Measurements from ENCODE around the gene VCAM1.
"Not testable (repeated sequence)": the region's sequence is repeated elsewhere in the genome, so short reads cannot be mapped to it uniquely, and the experiment has no call there.

Gene VCAM1

DNA sequence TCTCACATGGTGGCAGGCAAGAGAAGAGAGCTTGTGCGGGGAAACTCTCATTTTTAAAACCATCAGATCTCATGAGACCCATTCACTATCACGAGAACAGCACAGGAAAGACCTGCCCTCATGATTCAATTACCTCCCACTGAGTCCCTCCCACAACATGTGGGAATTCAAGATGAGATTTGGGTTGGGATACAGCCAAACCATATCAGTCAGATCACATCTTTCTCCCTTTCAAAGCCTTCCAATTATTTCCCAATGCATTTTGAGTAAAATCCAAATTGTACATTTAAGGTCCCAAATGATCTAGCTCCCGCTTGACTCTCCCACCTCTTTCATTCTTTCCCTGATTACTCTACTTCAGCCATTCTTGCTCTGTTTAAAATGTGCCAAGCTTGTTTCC is 62.2 kb downstream of the VCAM1 start:
- DNase-seq, result not testable (repeated sequence)

DNA sequence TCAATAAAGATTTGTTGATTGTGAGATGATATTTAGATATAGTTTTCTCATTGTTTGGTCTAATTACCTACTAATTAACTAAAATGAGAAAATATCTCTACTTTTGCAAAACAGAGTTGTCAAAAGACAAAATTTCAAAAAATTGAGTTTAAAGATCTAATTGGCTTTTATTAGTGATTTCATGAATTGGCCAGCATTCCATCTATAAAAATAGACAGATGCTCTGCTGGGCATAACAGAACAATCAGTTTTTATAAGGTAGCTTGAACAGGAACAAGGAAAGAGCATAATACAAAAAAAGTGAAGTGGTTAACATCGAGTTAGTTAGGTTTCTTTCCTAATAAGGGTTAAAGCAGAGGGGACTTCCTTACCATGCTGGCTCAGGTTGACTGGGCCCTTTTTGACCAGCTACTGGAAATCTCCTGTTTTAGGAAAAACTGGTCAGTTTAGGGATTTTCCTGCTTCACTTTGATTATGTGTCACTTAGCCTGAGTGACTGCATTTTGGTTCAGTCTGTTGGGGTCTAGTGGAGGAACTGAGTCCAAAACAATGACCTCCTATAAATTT is 63.0 kb downstream of the VCAM1 start:
- DNase-seq, result no peak

DNA sequence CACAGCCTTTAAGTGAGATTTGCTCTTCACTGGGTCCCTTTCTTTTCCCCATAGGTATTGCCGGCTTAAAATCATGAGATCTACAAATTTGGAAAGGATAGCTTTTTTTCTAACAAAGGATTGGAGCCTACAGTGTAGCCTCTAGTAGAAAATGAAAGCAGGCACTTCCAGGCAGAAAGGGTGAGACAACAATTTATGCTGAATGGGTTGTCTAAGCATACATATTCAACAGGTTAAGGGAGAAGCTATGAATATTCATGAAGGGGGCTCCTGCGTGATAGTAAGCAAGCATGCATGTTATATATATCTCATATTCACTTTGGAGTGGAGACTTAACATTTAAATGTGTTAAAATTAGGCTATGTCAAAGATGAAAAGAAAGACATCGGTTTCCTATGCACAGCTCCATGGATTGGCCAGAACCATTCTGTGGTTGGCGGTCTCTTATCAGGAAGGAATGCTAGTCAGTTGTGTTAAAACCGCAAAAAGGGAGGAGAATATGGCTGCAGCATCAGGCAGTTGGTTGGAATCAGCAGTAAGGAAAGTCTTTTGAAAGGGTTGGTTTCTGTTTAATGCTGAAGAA is 66.0 kb downstream of the VCAM1 start:
- peak; percentile 93 for DNase-seq

DNA sequence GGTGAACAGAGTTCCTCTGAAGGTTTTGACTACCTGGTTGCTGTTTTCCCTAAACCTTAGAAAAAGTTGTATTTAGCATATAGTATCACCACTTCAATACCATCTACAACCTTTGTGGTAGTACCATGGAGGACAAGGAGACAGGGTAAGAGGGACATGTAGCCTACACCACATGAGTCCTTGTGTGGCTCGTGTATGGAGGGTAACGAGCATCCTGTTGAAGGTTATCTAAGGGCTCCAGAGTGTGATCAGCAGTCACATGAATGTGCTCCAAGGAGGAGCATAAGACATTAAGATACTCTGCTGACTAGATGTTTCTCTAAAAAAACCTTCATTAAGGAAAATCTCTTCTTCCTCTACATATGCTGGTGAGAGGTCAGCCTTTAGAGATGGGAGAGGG is 67.3 kb downstream of the VCAM1 start:
- DNase-seq, result peak; percentile 64

Measured in hematopoietic multipotent progenitor cell treated with erythropoietin and hydrocortisone succinate and interleukin-3 and kit ligand, for 8 days (in vitro differentiated cells).